Caco-2 (cell line): Measurements from ENCODE around the gene PLEKHG4B. TPM values are rescaled to one million over a fixed set of nuclear protein-coding genes. Genes with fewer than 3 reads are reported as not detected.

Source experiments
- BruUV-seq: library from RNA; stranded (reverse); fragments of 400-500 nt; replicated peaks from 2 replicates; lab custom pipeline; 2021; lab: Mats Ljungman, UMichigan
- CTCF ChIA-PET: fragments of 300-600 bp; sonication (Branson Sonifier 250); formaldehyde crosslinking; loops from one replicate; lab custom pipeline; 2022; ENCODE audit warnings: antibody characterized with exemption; lab: Charles Lee
- POLR2A ChIA-PET: fragments of 300-600 bp; sonication (Branson Sonifier 250); formaldehyde crosslinking; loops from one replicate; lab custom pipeline; 2022; ENCODE audit warnings: antibody characterized with exemption; lab: Charles Lee
- DNase-seq, 2 experiments: peaks; one replicate each; pipeline versions ENCODE4 v3.0.0 to v3.0.0-alpha.2; 2020 to 2022
- H3K27me3 ChIP-seq: replicated peaks from 2 replicates; pipeline ENCODE4 v1.6.0; 2011; ENCODE audit warnings: low read length; ENCODE audit not compliant: control insufficient read depth, insufficient read depth
- H3K36me3 ChIP-seq: 2 replicates; pipeline ENCODE4 v1.5.1; 2011; ENCODE audit warnings: low read length; ENCODE audit not compliant: control insufficient read depth, insufficient read depth
- H3K4me1 ChIP-seq: fragments of 250-450 bp; sonication (Bioruptor Pico); 2 replicates; pipeline ENCODE4 v1.5.1; 2020; ENCODE audit warnings: mild to moderate bottlenecking
- H3K4me3 ChIP-seq: 2 replicates; pipeline ENCODE4 v1.5.1; 2011; ENCODE audit warnings: low read depth, mild to moderate bottlenecking, control low read depth, low read length
- H3K9me3 ChIP-seq: fragments of 250-450 bp; sonication (Bioruptor Pico); 2 replicates; pipeline ENCODE4 v1.5.1; 2020; ENCODE audit warnings: mild to moderate bottlenecking, moderate library complexity
- H3K27ac Mint-ChIP-seq: one replicate; pipeline ENCODE4 v1.8.0; 2022; ENCODE audit warnings: mixed read lengths; ENCODE audit not compliant: unreplicated experiment
- H3K27me3 Mint-ChIP-seq: one replicate; pipeline ENCODE4 v1.8.0; 2022; ENCODE audit warnings: mixed read lengths; ENCODE audit not compliant: insufficient read depth, unreplicated experiment
- H3K36me3 Mint-ChIP-seq: one replicate; pipeline ENCODE4 v1.8.0; 2022; ENCODE audit warnings: mild to moderate bottlenecking, mixed read lengths; ENCODE audit not compliant: insufficient read depth, unreplicated experiment
- H3K4me1 Mint-ChIP-seq: one replicate; pipeline ENCODE4 v1.8.0; 2022; ENCODE audit warnings: low read depth, mixed read lengths; ENCODE audit not compliant: unreplicated experiment
- H3K4me3 Mint-ChIP-seq: one replicate; pipeline ENCODE4 v1.8.0; 2022; ENCODE audit warnings: mild to moderate bottlenecking, moderate library complexity, mixed read lengths; ENCODE audit not compliant: unreplicated experiment
- H3K9me3 Mint-ChIP-seq: one replicate; pipeline ENCODE4 v1.8.0; 2022; ENCODE audit warnings: mixed read lengths; ENCODE audit not compliant: unreplicated experiment
- CTCF ChIP-seq, 2 experiments: fragments of 200-600 bp in 1 of 2; IDR thresholded peaks; 1 replicate in 1 of 2; 2 replicates in 1 of 2; pipeline versions ENCODE4 v1.5.1 to v1.8.0; 2011 to 2022; ENCODE audit warnings: antibody characterized with exemption in 1 of 2, control low read depth in 1 of 2, inconsistent platforms in 1 of 2, low read depth in 1 of 2, low read length in 1 of 2, mild to moderate bottlenecking in 1 of 2, moderate library complexity in 1 of 2; ENCODE audit not compliant: insufficient read depth in 1 of 2, severe bottlenecking in 1 of 2, unreplicated experiment in 1 of 2
- intact Hi-C: fragments of 100-400 bp; cut with micrococcal nuclease; formaldehyde crosslinking; loops from one replicate; pipeline ENCODE4 v1.10.0; 2022; ENCODE audit not compliant: unreplicated experiment
- total RNA-seq: library from RNA; stranded (reverse); gene quantifications from 2 replicates; pipeline ENCODE4 v1.2.3, GENCODE V29; 2022

Gene PLEKHG4B
- total RNA-seq, 1 experiment from 2014 or later, result 15.0 TPM

GRCh38 chr5:126806-127205 lies 34.8 kb downstream of the PLEKHG4B start:
- 0 out of 2 replicates have a peak, but pooled peaks cover 3% of the 10 kb centered on the region for H3K4me1 ChIP-seq
- no peak overlapping the region for H3K27ac Mint-ChIP-seq
- no peaks in the 10 kb centered on the region for H3K4me1 Mint-ChIP-seq
- peaks cover 11% of the 10 kb centered on the region for H3K36me3 Mint-ChIP-seq
- DNase-seq, result no peak
- H3K27me3 Mint-ChIP-seq, result no peaks in the 10 kb centered on the region
- intact Hi-C loops, result no loop called here
- no TSS peak for BruUV-seq
- no peak overlapping the region for H3K4me3 Mint-ChIP-seq
- no peaks in the 10 kb centered on the region for H3K36me3 ChIP-seq
- ChIA-PET POLR2A (no interaction called here), CTCF (no interaction called here)
- H3K27me3 ChIP-seq, result no peaks in the 10 kb centered on the region
- H3K4me3 ChIP-seq, result no peak overlapping the region
- TF ChIP-seq CTCF (IDR thresholded peaks at IDR 0.05; ENCODE audit: insufficient read depth in 1 of 2, low read depth in 1 of 2, low read length in 1 of 2, severe bottlenecking in 1 of 2, unreplicated experiment in 1 of 2), result no peak
- H3K9me3 Mint-ChIP-seq, result peaks cover 28% of the 10 kb centered on the region
- peaks cover 4% of the 10 kb centered on the region; the same call in 1 of the 2 replicates for H3K9me3 ChIP-seq

GRCh38 chr5:127886-128285 lies 35.9 kb downstream of the PLEKHG4B start:
- 0 out of 2 replicates have a peak, but pooled peaks cover 3% of the 10 kb centered on the region for H3K4me1 ChIP-seq
- H3K9me3 ChIP-seq, result no peaks in the 10 kb centered on the region; the same call in 1 of the 2 replicates
- CTCF ChIA-PET, result no interaction called here
- Mint-ChIP-seq H3K36me3 (peaks cover 11% of the 10 kb centered on the region), H3K4me1 (no peaks in the 10 kb centered on the region), H3K27me3 (no peaks in the 10 kb centered on the region), H3K27ac (no peak overlapping the region), H3K9me3 (peaks cover 25% of the 10 kb centered on the region), H3K4me3 (no peak overlapping the region)
- no peak for TF ChIP-seq CTCF (IDR thresholded peaks at IDR 0.05; ENCODE audit: insufficient read depth in 1 of 2, low read depth in 1 of 2, low read length in 1 of 2, severe bottlenecking in 1 of 2, unreplicated experiment in 1 of 2)
- no peaks in the 10 kb centered on the region for H3K36me3 ChIP-seq
- no peak for DNase-seq
- POLR2A ChIA-PET, result no interaction called here
- intact Hi-C loops, result no loop called here
- BruUV-seq, result no TSS peak
- H3K4me3 ChIP-seq, result no peak overlapping the region
- H3K27me3 ChIP-seq, result no peaks in the 10 kb centered on the region

GRCh38 chr5:128446-128845 lies 36.5 kb downstream of the PLEKHG4B start:
- no peak for TF ChIP-seq CTCF (IDR thresholded peaks at IDR 0.05; ENCODE audit: insufficient read depth in 1 of 2, low read depth in 1 of 2, low read length in 1 of 2, severe bottlenecking in 1 of 2, unreplicated experiment in 1 of 2)
- Mint-ChIP-seq H3K9me3 (peaks cover 22% of the 10 kb centered on the region), H3K4me3 (no peak overlapping the region), H3K27ac (no peak overlapping the region), H3K27me3 (no peaks in the 10 kb centered on the region), H3K36me3 (peaks cover 11% of the 10 kb centered on the region), H3K4me1 (no peaks in the 10 kb centered on the region)
- intact Hi-C loops, result no loop called here
- no TSS peak for BruUV-seq
- CTCF ChIA-PET, result no interaction called here
- POLR2A ChIA-PET, result no interaction called here
- Histone ChIP-seq H3K4me3 (no peak overlapping the region), H3K36me3 (no peaks in the 10 kb centered on the region), H3K9me3 (no peaks in the 10 kb centered on the region; the same call in 1 of the 2 replicates), H3K27me3 (no peaks in the 10 kb centered on the region), H3K4me1 (0 out of 2 replicates have a peak, but pooled peaks cover 3% of the 10 kb centered on the region)
- no peak for DNase-seq
